Measurements from ENCODE around the gene LRP3. TPM values are rescaled to one million over a fixed set of nuclear protein-coding genes. Genes with fewer than 3 reads are reported as not detected.

Gene LRP3
- total RNA-seq, 1 experiment from 2014 or later = 2.9 TPM

DNA sequence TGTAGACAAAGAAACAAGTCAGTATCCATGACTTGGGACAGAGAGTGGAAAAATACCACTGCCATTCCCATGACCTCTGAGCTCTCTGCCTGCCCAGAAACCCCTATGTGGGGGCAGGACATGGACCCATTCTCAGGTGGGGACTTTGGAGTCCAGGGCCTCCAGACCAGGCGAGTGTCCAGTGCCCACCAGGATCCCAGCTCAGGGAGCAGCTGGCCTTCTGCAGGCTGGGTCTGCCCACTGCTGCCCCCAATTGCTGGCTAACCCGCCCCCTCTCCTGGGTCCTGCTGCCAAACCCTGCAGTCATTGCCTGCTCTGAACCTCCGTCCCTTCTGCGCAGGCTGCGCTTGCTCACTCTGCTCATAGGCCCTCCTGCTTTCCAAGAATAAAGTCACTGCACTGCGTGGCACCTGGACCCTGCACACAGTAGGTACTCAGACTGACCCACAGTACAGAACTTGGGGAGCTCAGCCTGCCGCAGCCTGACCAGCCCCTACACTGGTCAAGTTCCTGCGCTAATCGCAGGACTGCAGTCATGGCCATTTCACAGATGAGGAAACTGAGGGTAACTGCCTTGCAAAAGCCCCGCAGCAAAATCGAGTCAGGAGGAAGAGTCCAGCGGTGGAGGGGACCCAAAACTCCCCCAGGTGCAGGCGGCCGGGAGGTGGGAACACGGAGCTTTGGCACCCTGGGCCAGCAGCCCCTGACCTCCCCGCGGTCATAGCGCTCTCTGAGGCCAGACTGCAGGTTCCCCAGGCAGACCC is 30.7 kb downstream of the LRP3 start:
- Histone ChIP-seq H3K4me3 (no peak overlapping the region), H3K36me3 (no peaks in the 10 kb centered on the region), H3K9me3 (replicated peaks) (peaks cover 21% of the 10 kb centered on the region), H3K4me1 (replicated peaks) (peaks cover 4% of the 10 kb centered on the region; the same call in 1 of the 2 replicates), H3K27me3 (replicated peaks) (peaks cover 70% of the 10 kb centered on the region), H3K27ac (no peak overlapping the region)
- no peak for DNase-seq (ENCODE audit: low read depth in 1 of 2, low spot score in 2 of 2)

DNA sequence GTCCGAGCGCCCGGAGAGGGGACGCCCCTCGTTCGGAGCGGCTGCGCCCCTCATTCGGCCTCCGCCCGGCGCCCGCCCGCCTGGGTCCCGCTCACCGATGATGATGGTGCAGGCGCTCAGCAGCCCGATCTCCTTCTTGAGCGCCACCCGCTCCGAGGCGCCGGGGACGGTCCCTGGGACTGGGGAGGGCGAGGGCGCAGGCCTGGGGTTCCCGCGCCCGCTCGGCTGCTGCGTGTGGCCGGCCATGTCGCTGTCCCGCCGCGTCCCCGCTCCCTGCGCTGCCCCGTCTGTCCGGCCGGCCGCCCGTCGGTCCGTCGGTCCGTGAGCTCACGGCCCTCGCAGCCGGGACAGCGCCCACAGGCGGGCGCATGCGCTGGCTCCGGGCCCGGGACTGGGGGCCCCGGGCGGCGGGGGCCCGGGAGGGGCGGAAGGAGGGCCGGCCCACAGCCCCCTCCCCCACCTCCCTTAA is 31.4 kb downstream of the LRP3 start, which contains the start of gene SLC7A10:
Gene SLC7A10 (minus strand): TSS at position 393 of the 469 bp plus-strand sequence. CDS start 147 bp downstream, at position 246.
- Histone ChIP-seq H3K36me3 (no peaks in the 10 kb centered on the region), H3K27me3 (replicated peaks) (peaks cover 63% of the 10 kb centered on the region)

GRCh38 chr19:33226550-33227241 is 32.6 kb downstream of the LRP3 start:
- H3K27ac ChIP-seq = no peak overlapping the region
- peaks cover 4% of the 10 kb centered on the region; the same call in 1 of the 2 replicates for H3K4me1 ChIP-seq (replicated peaks)
- H3K27me3 ChIP-seq (replicated peaks) = peaks cover 51% of the 10 kb centered on the region
- peaks cover 21% of the 10 kb centered on the region for H3K9me3 ChIP-seq (replicated peaks)
- no peaks in the 10 kb centered on the region for H3K36me3 ChIP-seq
- DNase-seq (ENCODE audit: low read depth in 1 of 2, low spot score in 2 of 2) = no peak
- H3K4me3 ChIP-seq = no peak overlapping the region

More for the DNA sequence above, 31.4 kb downstream of the LRP3 start, which contains the start of gene SLC7A10:
- peaks cover 21% of the 10 kb centered on the region for H3K9me3 ChIP-seq (replicated peaks)
- peaks cover 4% of the 10 kb centered on the region; the same call in 1 of the 2 replicates for H3K4me1 ChIP-seq (replicated peaks)
- H3K4me3 ChIP-seq = no peak within 1 kb of the TSS
- no peak for DNase-seq (ENCODE audit: low read depth in 1 of 2, low spot score in 2 of 2)
- no peak within 1 kb of the TSS for H3K27ac ChIP-seq

DNA sequence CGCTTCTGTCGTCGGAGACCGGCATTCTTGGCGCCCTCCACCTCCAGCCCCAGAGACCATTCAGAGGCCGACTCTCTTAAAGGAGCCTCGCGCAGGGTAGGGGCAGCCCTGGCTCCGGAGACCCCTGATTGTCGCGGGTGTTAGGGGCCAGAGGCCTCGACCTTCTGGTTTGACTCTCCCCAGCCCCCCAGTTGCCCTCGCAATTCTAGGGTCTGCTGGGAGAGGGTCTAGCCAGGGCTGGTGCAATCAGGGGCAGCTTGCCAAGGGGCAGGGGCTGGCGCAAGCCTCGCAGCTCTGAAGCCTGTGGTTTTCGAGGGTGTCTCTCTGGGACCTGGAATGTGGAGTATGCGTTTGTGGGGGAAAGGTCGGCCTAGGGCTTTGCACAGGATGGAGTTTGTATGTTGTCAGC is 33.1 kb downstream of the LRP3 start:
- peaks cover 4% of the 10 kb centered on the region; the same call in 1 of the 2 replicates for H3K4me1 ChIP-seq (replicated peaks)

DNA sequence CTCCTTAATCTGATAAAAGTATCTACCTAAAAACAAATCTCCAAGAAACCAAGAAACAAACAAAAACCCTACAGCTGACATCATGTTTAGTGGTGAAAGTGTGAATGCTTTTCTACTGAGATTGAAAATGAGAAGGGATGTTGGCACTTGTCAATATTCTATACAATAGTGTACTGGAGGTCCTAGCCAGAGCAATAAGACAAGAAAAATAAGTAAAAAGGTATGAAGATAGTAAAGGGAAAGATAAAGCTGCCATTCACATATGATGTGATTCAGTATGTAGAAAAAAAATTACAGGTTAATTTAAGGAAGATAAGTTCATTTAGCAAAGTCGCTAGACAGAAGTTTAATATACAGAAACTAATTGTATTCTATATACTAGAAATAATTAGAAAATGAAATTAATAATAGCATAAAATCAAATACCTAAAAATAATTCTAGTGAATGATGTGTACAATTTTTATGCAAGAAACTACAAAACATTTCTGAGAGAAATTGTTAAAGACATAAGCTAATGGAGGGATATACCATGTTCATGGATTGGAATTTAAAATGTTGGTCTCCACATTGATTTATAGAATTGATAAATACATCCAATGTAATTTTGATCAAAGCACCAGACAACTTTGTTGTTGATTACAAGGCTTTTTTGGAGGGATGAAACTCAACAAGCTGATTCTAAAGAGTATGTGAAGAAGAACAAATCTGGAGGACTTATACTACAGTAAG is 33.9 kb downstream of the LRP3 start:
- DNase-seq (ENCODE audit: low read depth in 1 of 2, low spot score in 2 of 2) = no peak
- peaks cover 21% of the 10 kb centered on the region for H3K9me3 ChIP-seq (replicated peaks)
- no peak overlapping the region for H3K27ac ChIP-seq
- peaks cover 4% of the 10 kb centered on the region; the same call in 1 of the 2 replicates for H3K4me1 ChIP-seq (replicated peaks)
- H3K27me3 ChIP-seq (replicated peaks) = peaks cover 43% of the 10 kb centered on the region
- H3K4me3 ChIP-seq = no peak overlapping the region
- no peaks in the 10 kb centered on the region for H3K36me3 ChIP-seq

More for the DNA sequence above, 33.1 kb downstream of the LRP3 start:
- no peak for DNase-seq (ENCODE audit: low read depth in 1 of 2, low spot score in 2 of 2)
- Histone ChIP-seq H3K36me3 (no peaks in the 10 kb centered on the region), H3K27me3 (replicated peaks) (peaks cover 47% of the 10 kb centered on the region), H3K9me3 (replicated peaks) (peaks cover 21% of the 10 kb centered on the region), H3K4me3 (no peak overlapping the region), H3K27ac (no peak overlapping the region)

DNA sequence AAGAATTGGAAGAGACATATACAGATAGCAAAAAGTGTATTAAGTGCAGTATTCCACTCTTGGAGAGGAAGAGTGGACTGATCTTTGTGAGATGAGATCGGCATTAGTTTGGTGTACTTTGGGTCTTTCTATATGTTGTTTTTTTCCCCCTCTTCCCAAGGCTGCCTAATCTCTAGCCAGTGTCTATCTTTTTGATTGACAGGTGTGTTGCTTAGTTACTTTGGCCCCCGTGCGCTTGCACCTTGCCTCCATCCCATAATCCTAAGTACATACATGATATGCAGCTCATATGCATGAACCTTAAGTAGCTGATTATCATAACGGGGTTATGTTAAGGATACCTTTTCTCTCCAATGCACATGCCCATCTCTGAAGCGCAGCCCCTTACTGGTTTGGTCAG is 35.8 kb downstream of the LRP3 start:
- H3K27me3 ChIP-seq (replicated peaks) = peaks cover 33% of the 10 kb centered on the region
- H3K4me3 ChIP-seq = no peak overlapping the region
- no peak for DNase-seq (ENCODE audit: low read depth in 1 of 2, low spot score in 2 of 2)
- no peaks in the 10 kb centered on the region for H3K36me3 ChIP-seq
- peaks cover 21% of the 10 kb centered on the region for H3K9me3 ChIP-seq (replicated peaks)
- H3K4me1 ChIP-seq (replicated peaks) = peaks cover 4% of the 10 kb centered on the region; the same call in 1 of the 2 replicates
- no peak overlapping the region for H3K27ac ChIP-seq

DNA sequence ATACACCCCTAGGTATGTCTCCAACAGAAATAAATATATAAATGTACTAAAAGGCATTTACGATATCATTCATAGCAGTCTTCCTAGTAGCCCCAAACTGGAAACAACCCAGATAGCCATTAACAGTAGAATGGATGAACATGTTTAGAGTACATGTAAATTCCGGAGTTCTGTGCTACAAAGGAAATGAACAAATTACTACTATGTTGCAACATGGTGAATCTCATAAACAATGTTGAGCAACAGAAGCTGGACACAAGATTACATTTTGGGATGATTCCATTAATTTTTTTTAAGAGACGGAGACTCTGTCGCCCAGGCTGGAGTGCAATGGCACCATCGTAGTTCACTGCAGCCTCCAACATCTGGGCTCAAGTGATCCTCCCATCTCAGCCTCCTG is 37.4 kb downstream of the LRP3 start:
- no peak for DNase-seq (ENCODE audit: low read depth in 1 of 2, low spot score in 2 of 2)
- H3K27me3 ChIP-seq (replicated peaks) = peaks cover 17% of the 10 kb centered on the region
- no peak overlapping the region for H3K27ac ChIP-seq
- peaks cover 17% of the 10 kb centered on the region for H3K9me3 ChIP-seq (replicated peaks)
- H3K36me3 ChIP-seq = no peaks in the 10 kb centered on the region
- H3K4me1 ChIP-seq (replicated peaks) = peaks cover 1% of the 10 kb centered on the region; the same call in 1 of the 2 replicates
- no peak overlapping the region for H3K4me3 ChIP-seq

- H3K4me3 ChIP-seq = no peak overlapping the region
- H3K27me3 ChIP-seq (replicated peaks) = peaks cover 8% of the 10 kb centered on the region
- no peaks in the 10 kb centered on the region for H3K4me1 ChIP-seq (replicated peaks)
- H3K9me3 ChIP-seq (replicated peaks) = peaks cover 9% of the 10 kb centered on the region
- no peak for DNase-seq (ENCODE audit: low read depth in 1 of 2, low spot score in 2 of 2)
- no peak overlapping the region for H3K27ac ChIP-seq
- no peaks in the 10 kb centered on the region for H3K36me3 ChIP-seq
These were observed 38.5 kb downstream of the LRP3 start for GRCh38 chr19:33232656-33233055.

DNA sequence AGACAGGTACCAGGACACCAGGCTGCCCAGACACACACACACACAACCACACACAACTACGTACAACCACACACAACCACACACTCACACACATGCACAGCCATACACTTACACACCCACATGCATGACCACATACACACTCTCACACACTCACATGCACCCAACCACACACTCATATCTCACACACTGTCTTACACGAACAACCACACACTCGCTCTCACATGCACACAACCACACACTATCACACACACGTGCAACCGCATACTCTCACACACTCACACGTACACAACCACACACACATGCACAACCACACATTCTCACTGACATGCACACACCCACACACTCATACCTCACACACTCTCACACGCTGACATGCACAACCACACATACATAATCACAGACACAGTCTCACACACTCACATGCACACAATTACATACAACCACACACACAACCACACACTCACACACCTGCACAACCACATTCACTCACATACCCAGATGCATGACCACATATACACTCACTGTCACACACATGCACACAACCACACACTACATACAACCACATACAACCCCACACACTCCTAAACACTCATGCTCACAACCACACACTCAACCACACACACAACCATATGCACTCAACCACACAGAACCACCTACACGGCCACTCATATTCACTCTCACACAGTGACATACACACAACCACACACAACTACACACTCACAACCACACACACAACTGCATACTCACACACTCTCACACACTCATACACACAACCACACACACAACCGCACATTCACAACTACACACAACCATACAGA is 39.1 kb downstream of the LRP3 start:
- DNase-seq (ENCODE audit: low read depth in 1 of 2, low spot score in 2 of 2) = no peak
- Histone ChIP-seq H3K36me3 (no peaks in the 10 kb centered on the region), H3K27ac (no peak overlapping the region), H3K4me3 (no peak overlapping the region), H3K9me3 (replicated peaks) (0 out of 2 replicates have a peak, but pooled peaks cover 5% of the 10 kb centered on the region), H3K27me3 (replicated peaks) (peaks cover 2% of the 10 kb centered on the region; the same call in 1 of the 2 replicates), H3K4me1 (replicated peaks) (no peaks in the 10 kb centered on the region)

DNA sequence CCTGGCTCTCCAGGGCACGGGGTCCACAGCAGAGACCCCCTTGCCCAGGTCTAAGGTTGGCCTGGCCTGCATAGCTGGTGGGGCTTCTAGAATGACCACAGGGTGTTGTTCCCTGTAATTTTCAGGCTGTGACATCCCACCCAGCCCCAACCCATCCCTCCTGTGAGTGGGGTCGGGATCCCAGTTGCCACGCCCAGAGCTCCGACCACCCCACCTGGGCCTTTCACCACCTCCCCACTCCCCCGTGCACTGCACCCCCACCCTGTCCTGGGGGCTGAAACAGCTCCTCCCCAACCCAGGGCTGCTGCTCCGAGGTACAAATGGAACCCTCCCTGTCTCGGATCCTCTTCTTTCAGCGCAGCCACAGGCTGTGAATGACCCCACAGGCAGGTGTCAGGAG is 40.0 kb downstream of the LRP3 start:
- H3K4me3 ChIP-seq = no peak overlapping the region
- no peaks in the 10 kb centered on the region for H3K36me3 ChIP-seq
- no peaks in the 10 kb centered on the region for H3K4me1 ChIP-seq (replicated peaks)
- no peak overlapping the region for H3K27ac ChIP-seq
- DNase-seq (ENCODE audit: low read depth in 1 of 2, low spot score in 2 of 2) = no peak
- no peaks in the 10 kb centered on the region for H3K27me3 ChIP-seq (replicated peaks)
- H3K9me3 ChIP-seq (replicated peaks) = no peaks in the 10 kb centered on the region

DNA sequence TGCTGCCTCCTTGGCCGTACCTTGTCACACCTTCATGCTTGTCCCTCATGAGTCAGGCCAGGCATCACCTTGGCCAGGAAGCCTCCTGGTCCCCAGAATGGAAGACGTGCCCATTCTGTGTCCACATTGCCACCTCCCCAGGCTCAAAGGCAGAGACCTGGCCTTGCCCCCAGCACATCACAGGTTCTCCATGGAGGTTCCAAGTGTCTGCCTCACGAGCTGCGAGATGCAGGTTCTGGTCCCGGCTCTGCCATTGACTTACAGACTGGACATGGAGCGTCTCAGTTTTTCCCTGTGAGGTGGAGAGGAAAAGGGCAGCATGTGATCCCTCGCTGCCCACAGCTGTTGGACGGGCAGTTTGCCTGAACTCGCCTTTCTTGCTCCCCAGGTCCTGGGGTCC is 40.6 kb downstream of the LRP3 start:
- H3K27ac ChIP-seq = no peak overlapping the region
- H3K27me3 ChIP-seq (replicated peaks) = no peaks in the 10 kb centered on the region
- no peaks in the 10 kb centered on the region for H3K4me1 ChIP-seq (replicated peaks)
- no peak for DNase-seq (ENCODE audit: low read depth in 1 of 2, low spot score in 2 of 2)
- no peaks in the 10 kb centered on the region for H3K9me3 ChIP-seq (replicated peaks)
- H3K4me3 ChIP-seq = no peak overlapping the region
- no peaks in the 10 kb centered on the region for H3K36me3 ChIP-seq

DNA sequence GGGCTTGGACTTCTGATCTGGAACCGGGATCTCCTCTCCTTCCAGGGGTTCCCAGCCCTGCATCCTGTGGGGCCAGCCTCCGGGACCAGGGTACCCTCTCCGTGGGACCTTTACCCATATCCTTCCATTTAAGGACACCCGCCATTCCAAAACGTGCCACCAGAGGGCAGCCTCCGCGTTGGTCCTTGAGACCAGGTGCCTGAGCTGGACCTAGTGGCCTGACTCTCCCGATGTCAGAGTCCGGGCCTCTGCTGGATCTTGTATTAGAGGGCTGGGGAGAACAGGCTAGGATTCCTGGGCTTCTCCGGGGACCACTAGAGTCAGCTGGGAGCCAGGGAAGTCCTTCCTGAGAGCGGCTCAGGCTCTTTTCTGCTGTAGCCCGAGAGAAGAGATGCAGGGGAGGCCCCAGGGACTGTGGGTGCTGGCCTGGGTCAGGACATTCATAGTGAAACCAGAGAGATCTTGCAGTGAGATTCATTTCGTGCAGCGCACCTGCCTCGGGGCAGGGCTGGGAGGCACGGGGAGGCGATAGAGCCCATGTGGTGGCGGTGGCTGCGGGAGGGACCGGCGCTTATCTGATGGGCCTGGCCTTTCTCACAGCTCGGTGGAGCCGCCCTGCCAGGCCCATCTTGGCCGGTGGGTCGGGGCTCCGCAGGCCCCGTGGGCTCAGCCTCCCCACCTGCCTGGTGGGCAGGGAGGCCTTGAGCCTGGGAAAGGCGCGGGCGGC is 41.3 kb downstream of the LRP3 start:
- H3K4me1 ChIP-seq (replicated peaks) = no peaks in the 10 kb centered on the region
- no peak overlapping the region for H3K27ac ChIP-seq
- H3K27me3 ChIP-seq (replicated peaks) = no peaks in the 10 kb centered on the region
- no peaks in the 10 kb centered on the region for H3K36me3 ChIP-seq
- peak; percentile 57 to 83 for DNase-seq (ENCODE audit: low read depth in 1 of 2, low spot score in 2 of 2)
- no peaks in the 10 kb centered on the region for H3K9me3 ChIP-seq (replicated peaks)
- H3K4me3 ChIP-seq = no peak overlapping the region

Measured in SJSA1 (cell line).